BLaER1 (cell line): ENCODE results near the gene ING1.

Source experiments
- H3K27ac ChIP-seq: shearing (Covaris generic); formaldehyde crosslinking; 2 replicates; pipeline ENCODE4 v1.8.1; 2022
- H3K27me3 ChIP-seq: shearing (Covaris generic); formaldehyde crosslinking; 2 replicates; pipeline ENCODE4 v1.8.1; 2022
- H3K36me3 ChIP-seq: shearing (Covaris generic); formaldehyde crosslinking; 2 replicates; pipeline ENCODE4 v1.8.1; 2022
- H3K4me1 ChIP-seq: shearing (Covaris generic); formaldehyde crosslinking; 2 replicates; pipeline ENCODE4 v1.8.1; 2022
- H3K4me2 ChIP-seq: shearing (Covaris generic); formaldehyde crosslinking; 2 replicates; pipeline ENCODE4 v1.8.1; 2022
- H3K4me3 ChIP-seq: shearing (Covaris generic); formaldehyde crosslinking; 2 replicates; pipeline ENCODE4 v1.8.1; 2022
- H3K9ac ChIP-seq: shearing (Covaris generic); formaldehyde crosslinking; 2 replicates; pipeline ENCODE4 v1.8.1; 2022
- H3K9me3 ChIP-seq: shearing (Covaris generic); formaldehyde crosslinking; 2 replicates; pipeline ENCODE4 v1.8.1; 2022
- H4K20me1 ChIP-seq: shearing (Covaris generic); formaldehyde crosslinking; 2 replicates; pipeline ENCODE4 v1.8.1; 2022
- Cebpa-rat ChIP-seq: shearing (Covaris generic); IDR thresholded peaks from 2 replicates; pipeline ENCODE4 v1.8.1; 2022

Gene ING1

GRCh38 chr13:110737555-110737954 is 24.1 kb downstream of the ING1 start:
- no peak for TF ChIP-seq Cebpa-rat
- Histone ChIP-seq H4K20me1 (no peaks in the 10 kb centered on the region), H3K4me2 (no peak overlapping the region), H3K9me3 (peaks cover 39% of the 10 kb centered on the region), H3K36me3 (peaks cover under 1% of the 10 kb centered on the region; the same call in 1 of the 2 replicates), H3K27ac (no peak overlapping the region), H3K4me1 (no peaks in the 10 kb centered on the region), H3K9ac (no peak overlapping the region), H3K4me3 (no peak overlapping the region), H3K27me3 (no peaks in the 10 kb centered on the region)

GRCh38 chr13:110743687-110744086 is 30.2 kb downstream of the ING1 start:
- no peak for TF ChIP-seq Cebpa-rat
- no peaks in the 10 kb centered on the region for H4K20me1 ChIP-seq
- no peak overlapping the region for H3K27ac ChIP-seq
- H3K36me3 ChIP-seq = peaks cover 13% of the 10 kb centered on the region
- H3K9me3 ChIP-seq = peaks cover 52% of the 10 kb centered on the region
- no peak overlapping the region for H3K9ac ChIP-seq
- H3K4me3 ChIP-seq = no peak overlapping the region
- no peaks in the 10 kb centered on the region for H3K27me3 ChIP-seq
- no peaks in the 10 kb centered on the region for H3K4me1 ChIP-seq
- no peak overlapping the region for H3K4me2 ChIP-seq

GRCh38 chr13:110746438-110746837 is 32.9 kb downstream of the ING1 start:
- H3K9ac ChIP-seq = no peak overlapping the region
- H3K4me2 ChIP-seq = no peak overlapping the region
- no peaks in the 10 kb centered on the region for H3K4me1 ChIP-seq
- H4K20me1 ChIP-seq = no peaks in the 10 kb centered on the region
- no peak overlapping the region for H3K4me3 ChIP-seq
- TF ChIP-seq Cebpa-rat = no peak
- H3K9me3 ChIP-seq = peaks cover 49% of the 10 kb centered on the region
- H3K36me3 ChIP-seq = peaks cover 17% of the 10 kb centered on the region
- no peak overlapping the region for H3K27ac ChIP-seq
- H3K27me3 ChIP-seq = no peaks in the 10 kb centered on the region

- Histone ChIP-seq H3K4me2 (no peak overlapping the region), H4K20me1 (no peaks in the 10 kb centered on the region), H3K9ac (no peak overlapping the region), H3K27ac (no peak overlapping the region), H3K4me3 (no peak overlapping the region), H3K4me1 (no peaks in the 10 kb centered on the region), H3K27me3 (no peaks in the 10 kb centered on the region), H3K36me3 (peaks cover 15% of the 10 kb centered on the region), H3K9me3 (peaks cover 43% of the 10 kb centered on the region)
- no peak for TF ChIP-seq Cebpa-rat
These were observed 34.8 kb downstream of the ING1 start for GRCh38 chr13:110748271-110748670.

GRCh38 chr13:110756219-110756631 is 42.7 kb downstream of the ING1 start:
- TF ChIP-seq Cebpa-rat = no peak
- Histone ChIP-seq H3K4me2 (no peak overlapping the region), H3K27ac (no peak overlapping the region), H3K9me3 (peaks cover 14% of the 10 kb centered on the region), H3K4me1 (no peaks in the 10 kb centered on the region), H3K36me3 (0 out of 2 replicates have a peak, but pooled peaks cover 4% of the 10 kb centered on the region), H3K27me3 (no peaks in the 10 kb centered on the region), H3K4me3 (no peak overlapping the region), H3K9ac (no peak overlapping the region), H4K20me1 (no peaks in the 10 kb centered on the region)

- H3K4me1 ChIP-seq = no peaks in the 10 kb centered on the region
- no peak overlapping the region for H3K9ac ChIP-seq
- H4K20me1 ChIP-seq = no peaks in the 10 kb centered on the region
- 0 out of 2 replicates have a peak, but pooled peaks cover 4% of the 10 kb centered on the region for H3K9me3 ChIP-seq
- TF ChIP-seq Cebpa-rat = no peak
- no peaks in the 10 kb centered on the region for H3K27me3 ChIP-seq
- H3K4me3 ChIP-seq = no peak overlapping the region
- no peaks in the 10 kb centered on the region for H3K36me3 ChIP-seq
- no peak overlapping the region for H3K27ac ChIP-seq
- H3K4me2 ChIP-seq = no peak overlapping the region
These were observed 43.8 kb downstream of the ING1 start for GRCh38 chr13:110757296-110757695.

GRCh38 chr13:110758195-110758805 is 44.8 kb downstream of the ING1 start:
- H3K4me2 ChIP-seq = no peak overlapping the region
- H4K20me1 ChIP-seq = no peaks in the 10 kb centered on the region
- TF ChIP-seq Cebpa-rat = no peak
- no peak overlapping the region for H3K4me3 ChIP-seq
- H3K27ac ChIP-seq = no peak overlapping the region
- H3K36me3 ChIP-seq = no peaks in the 10 kb centered on the region
- H3K27me3 ChIP-seq = no peaks in the 10 kb centered on the region
- H3K4me1 ChIP-seq = no peaks in the 10 kb centered on the region
- no peak overlapping the region for H3K9ac ChIP-seq
- peaks cover 6% of the 10 kb centered on the region for H3K9me3 ChIP-seq

GRCh38 chr13:110759710-110760109 is 46.2 kb downstream of the ING1 start:
- no peak overlapping the region for H3K4me2 ChIP-seq
- no peak overlapping the region for H3K9ac ChIP-seq
- peaks cover 14% of the 10 kb centered on the region for H3K9me3 ChIP-seq
- H3K4me3 ChIP-seq = no peak overlapping the region
- no peaks in the 10 kb centered on the region for H4K20me1 ChIP-seq
- TF ChIP-seq Cebpa-rat = no peak
- no peaks in the 10 kb centered on the region for H3K36me3 ChIP-seq
- no peak overlapping the region for H3K27ac ChIP-seq
- no peaks in the 10 kb centered on the region for H3K27me3 ChIP-seq
- H3K4me1 ChIP-seq = no peaks in the 10 kb centered on the region

GRCh38 chr13:110760611-110761010 is 47.1 kb downstream of the ING1 start:
- Histone ChIP-seq H3K9me3 (peaks cover 14% of the 10 kb centered on the region), H3K4me1 (no peaks in the 10 kb centered on the region), H3K4me2 (no peak overlapping the region), H4K20me1 (no peaks in the 10 kb centered on the region), H3K4me3 (no peak overlapping the region), H3K36me3 (no peaks in the 10 kb centered on the region), H3K27ac (no peak overlapping the region), H3K27me3 (no peaks in the 10 kb centered on the region), H3K9ac (no peak overlapping the region)
- no peak for TF ChIP-seq Cebpa-rat

GRCh38 chr13:110766671-110767430 is 53.4 kb downstream of the ING1 start:
- Histone ChIP-seq H4K20me1 (no peaks in the 10 kb centered on the region), H3K9me3 (peaks cover 14% of the 10 kb centered on the region), H3K9ac (no peak overlapping the region), H3K27ac (no peak overlapping the region), H3K4me1 (peaks cover 15% of the 10 kb centered on the region), H3K27me3 (no peaks in the 10 kb centered on the region), H3K4me2 (no peak overlapping the region), H3K4me3 (no peak overlapping the region), H3K36me3 (no peaks in the 10 kb centered on the region)
- TF ChIP-seq Cebpa-rat = no peak
